Aorta (tissue), 5 donors: Measurements from ENCODE around the gene IRF8. TPM values are rescaled to one million over a fixed set of nuclear protein-coding genes. Genes with fewer than 3 reads are reported as not detected.
"Not testable (repeated sequence)": the region's sequence is repeated elsewhere in the genome, so short reads cannot be mapped to it uniquely, and the experiment has no call there.

Source experiments
- ATAC-seq: fragments of 200-7000 bp; cut with Tn5 transposase; one replicate; pipeline ENCODE4 v1.9.1; 2022; ENCODE audit warnings: moderate library complexity; ENCODE audit not compliant: low FRiP score
- DNase-seq, 2 donors: peaks; one replicate each; pipeline ENCODE4 v3.0.0-alpha.2; 2020
- H3K27ac ChIP-seq, 2 donors: one replicate each; pipeline ENCODE4 v1.5.1; 2013; ENCODE audit warnings: low read length in 2 of 2, mild to moderate bottlenecking in 2 of 2, moderate library complexity in 2 of 2, control low read depth in 1 of 2, inconsistent platforms in 1 of 2, low read depth in 1 of 2
- H3K27me3 ChIP-seq, 2 donors: one replicate each; pipeline ENCODE4 v1.6.1; 2013; ENCODE audit warnings: control low read depth in 1 of 2, low read length in 1 of 2, mild to moderate bottlenecking in 1 of 2, moderate library complexity in 1 of 2; ENCODE audit not compliant: insufficient read depth in 2 of 2, control insufficient read depth in 1 of 2
- H3K36me3 ChIP-seq, 2 donors: one replicate each; pipeline ENCODE4 v1.6.1; 2013; ENCODE audit warnings: control low read depth in 1 of 2, low read length in 1 of 2, mild to moderate bottlenecking in 1 of 2; ENCODE audit not compliant: insufficient read depth in 2 of 2, control insufficient read depth in 1 of 2
- H3K4me1 ChIP-seq, 2 donors: one replicate each; pipeline ENCODE4 v1.6.1; 2013; ENCODE audit warnings: low read length in 2 of 2, control low read depth in 1 of 2, mild to moderate bottlenecking in 1 of 2, moderate library complexity in 1 of 2; ENCODE audit not compliant: insufficient read depth in 2 of 2, control insufficient read depth in 1 of 2
- H3K4me3 ChIP-seq, 2 donors: one replicate each; pipeline ENCODE4 v1.5.1; 2013; ENCODE audit warnings: low read length in 2 of 2, control low read depth in 1 of 2, mild to moderate bottlenecking in 1 of 2
- H3K9me3 ChIP-seq: one replicate; pipeline ENCODE4 v1.6.1; 2013; ENCODE audit warnings: mild to moderate bottlenecking, low read length; ENCODE audit not compliant: control insufficient read depth
- WGBS, 2 donors: extraction: QIAGEN DNeasy Blood & Tissue Kit; methylation state at CpG; one replicate each; pipeline ENCODE4 v1.1.7; 2013; 5-methylcytosine and 5-hydroxymethylcytosine counted together
- intact Hi-C, 2 donors: fragments of 100-400 bp; cut with DNase I; formaldehyde crosslinking; loops; one replicate each; pipeline versions ENCODE4 v1.14.2 to v1.15.0; 2022
- polyA plus RNA-seq, 2 donors: library from polyadenylated mRNA; stranded (reverse); fragments of 200-250 nt; gene quantifications; one replicate each; pipeline ENCODE4 v1.2.3, GENCODE V29; 2013
- total RNA-seq, 2 donors: library from RNA; stranded (reverse); fragmentation: NEBNext Ultra II Directional; extraction: Animal tissue kit (Norgen Biotek cat#: 25700); gene quantifications; one replicate each; pipeline ENCODE4 v1.2.1, GENCODE V29; 2021
- donor health status: healthy with polysubstance abuse.
- donor health status: Bipolar disorder and iron deficiency.
- donor health status: DM: no; HTN: no; CAD: no.
- donor health status: DM: no; HTN: no; CAD: no.
- donor health status: DM: yes; HTN: yes; CAD: no.

IRF8 gene
- total and polyA plus RNA-seq, 4 donors, result 3.7 to 25.2 (median 12.9) TPM

DNA sequence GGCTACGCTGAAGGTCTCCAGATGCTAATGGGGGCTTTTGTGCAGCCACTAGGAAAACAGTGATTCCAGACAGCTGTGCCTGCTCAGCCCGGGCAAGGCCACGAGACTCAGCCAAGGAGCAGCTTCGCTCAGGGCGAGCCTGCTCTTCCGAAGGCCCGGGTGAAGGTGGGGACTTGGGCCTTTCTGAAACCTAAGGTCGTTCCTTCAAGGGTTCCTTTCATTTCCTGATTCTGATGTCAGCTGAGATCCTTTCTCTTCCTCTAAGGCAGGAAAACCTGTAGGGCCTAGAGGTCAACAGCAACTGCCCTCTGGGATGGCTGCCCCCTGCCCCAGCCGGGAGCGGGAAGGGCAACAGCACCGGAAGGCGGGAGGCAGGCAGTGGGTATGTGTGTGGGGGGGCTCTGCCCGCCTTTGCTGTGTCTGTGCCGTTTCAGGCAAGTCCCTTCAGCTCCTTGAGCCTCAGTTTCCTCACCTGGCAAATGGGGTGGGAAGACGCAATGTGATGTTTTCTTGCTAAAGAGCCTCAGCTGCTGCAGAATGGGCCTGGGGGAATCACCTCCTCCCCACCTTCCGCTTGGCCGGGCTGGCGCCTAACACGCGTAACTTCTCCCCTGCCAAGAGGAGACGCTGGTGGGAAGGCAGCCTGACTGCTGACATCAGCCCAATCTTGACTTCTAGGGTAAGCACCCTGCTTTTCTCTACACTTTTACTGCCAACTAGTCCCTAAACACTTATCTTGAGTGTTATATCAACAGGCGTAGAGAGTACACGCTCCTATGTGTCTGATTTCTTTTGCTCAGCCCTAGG, 32.8 kb downstream of the IRF8 start:
- Histone ChIP-seq H3K36me3 (no peaks in the 10 kb centered on the region), H3K9me3 (no peaks in the 10 kb centered on the region), H3K4me3 (no peak overlapping the region), H3K4me1 (no peaks in the 10 kb centered on the region), H3K27ac (no peak overlapping the region), H3K27me3 (no peaks in the 10 kb centered on the region)
- intact Hi-C loops, result no loop called here
- WGBS, 2 donors, result 76% methylated on average over 23 of the region's 23 CpGs
- ATAC-seq (no peak), DNase-seq (no peak)

DNA sequence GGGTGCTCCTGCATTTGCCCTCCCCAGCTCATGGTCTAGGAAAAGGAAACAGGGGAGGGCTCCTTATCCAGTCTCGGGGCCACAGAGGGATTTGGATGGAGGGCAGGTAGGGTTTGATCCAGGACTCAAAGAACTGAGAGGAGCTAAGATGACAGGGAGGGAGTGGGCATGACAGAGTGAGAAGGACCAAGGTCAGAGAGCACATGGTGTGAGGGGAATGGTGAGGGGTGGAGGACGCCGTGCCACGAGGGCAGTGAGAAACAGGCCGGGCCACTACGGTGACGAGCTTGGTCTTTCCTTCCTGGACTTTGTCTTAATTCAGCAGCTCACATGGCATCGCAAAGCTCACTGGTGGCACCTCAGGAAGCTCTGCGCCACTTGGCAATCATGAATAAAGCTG, 35.2 kb downstream of the IRF8 start:
- H3K27ac ChIP-seq, result no peak overlapping the region
- H3K9me3 ChIP-seq, result peaks cover 2% of the 10 kb centered on the region
- no peaks in the 10 kb centered on the region for H3K27me3 ChIP-seq
- no peak for ATAC-seq
- no peaks in the 10 kb centered on the region for H3K4me1 ChIP-seq
- intact Hi-C loops, result no loop called here
- DNase-seq, result no peak
- H3K36me3 ChIP-seq, result no peaks in the 10 kb centered on the region
- 83 to 85% methylated on average over 9 of the region's 9 CpGs for WGBS, 2 donors
- H3K4me3 ChIP-seq, result no peak overlapping the region

DNA sequence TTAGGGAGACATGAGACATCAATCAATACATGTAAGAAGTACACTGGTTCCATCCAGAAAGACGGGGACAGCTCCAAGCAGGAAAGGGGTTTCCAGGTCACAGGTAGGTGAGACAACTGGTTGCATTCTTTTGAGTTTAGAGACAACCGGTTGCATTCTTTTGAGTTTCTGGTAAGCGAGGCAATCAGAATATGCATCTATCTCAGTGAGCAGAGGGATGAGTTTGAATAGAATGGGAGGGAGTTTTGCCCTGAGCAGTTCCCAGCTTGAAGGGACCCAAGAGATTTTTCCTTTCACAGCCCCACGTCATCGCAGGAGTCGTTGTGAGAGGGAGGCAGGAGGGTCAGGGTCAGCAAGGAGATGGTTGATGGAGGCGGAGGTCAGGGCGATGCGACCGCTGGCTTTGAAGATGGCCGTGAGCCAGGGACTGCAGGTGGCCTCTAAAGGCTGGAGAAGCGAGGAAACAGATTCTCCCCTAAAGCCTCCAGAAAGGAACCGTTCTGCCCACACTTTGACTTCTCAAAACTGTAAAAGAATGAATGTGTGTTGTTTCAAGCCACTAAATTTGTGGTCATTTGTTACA, 36.5 kb downstream of the IRF8 start:
- Histone ChIP-seq H3K4me1 (no peaks in the 10 kb centered on the region), H3K9me3 (peaks cover 2% of the 10 kb centered on the region), H3K27me3 (no peaks in the 10 kb centered on the region), H3K4me3 (no peak overlapping the region), H3K27ac (no peak overlapping the region), H3K36me3 (no peaks in the 10 kb centered on the region)
- intact Hi-C loops, result no loop called here
- ATAC-seq, result no peak
- DNase-seq, result no peak
- WGBS, 2 donors, result 44 to 60% methylated on average over 13 of the region's 13 CpGs

DNA sequence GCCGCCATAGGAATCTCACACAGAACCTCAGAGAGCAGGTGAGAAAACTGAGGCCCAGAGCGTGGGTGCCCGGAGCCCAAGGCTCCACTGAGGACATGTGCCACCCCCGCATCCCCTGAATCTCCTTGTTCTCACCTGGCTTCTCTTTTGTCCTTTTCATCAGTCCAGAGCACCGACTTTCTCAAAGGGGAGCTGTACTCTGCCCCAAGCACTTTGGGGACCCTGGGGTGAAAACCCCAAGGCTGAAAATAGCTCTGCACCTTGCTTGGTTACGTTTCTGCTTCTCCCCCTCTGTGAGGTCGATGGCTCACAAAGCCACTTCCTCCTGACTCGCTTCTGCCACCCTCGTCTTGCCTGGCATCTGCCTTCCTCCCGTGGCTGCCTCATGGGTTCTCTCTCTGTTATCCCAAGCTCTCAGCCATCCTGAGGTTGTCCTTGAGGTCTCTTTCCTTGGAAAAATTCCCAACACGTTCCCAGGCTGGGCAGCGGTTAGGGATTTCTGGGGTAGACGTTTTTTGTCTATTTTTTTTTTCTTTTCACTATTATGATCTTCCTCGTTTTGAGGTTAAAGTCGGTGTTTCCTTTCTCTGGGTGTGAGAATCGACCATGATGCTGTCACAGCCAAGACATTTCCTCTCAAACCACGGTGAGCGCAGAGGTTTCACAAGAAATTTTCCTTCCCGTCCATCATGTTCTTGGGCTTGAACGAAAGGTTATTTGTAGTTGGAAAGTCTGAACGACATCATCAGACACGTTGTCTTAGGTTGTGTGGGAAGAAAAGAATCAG, 37.2 kb downstream of the IRF8 start:
- DNase-seq (peak in 1 of 2 donors; percentile 71), ATAC-seq (no peak)
- WGBS, 2 donors, result 40 to 45% methylated on average over 22 of the region's 22 CpGs
- Histone ChIP-seq H3K4me3 (no peak overlapping the region), H3K9me3 (peaks cover 2% of the 10 kb centered on the region), H3K27me3 (no peaks in the 10 kb centered on the region), H3K27ac (no peak overlapping the region), H3K4me1 (no peaks in the 10 kb centered on the region), H3K36me3 (no peaks in the 10 kb centered on the region)
- intact Hi-C loops, result no loop called here

DNA sequence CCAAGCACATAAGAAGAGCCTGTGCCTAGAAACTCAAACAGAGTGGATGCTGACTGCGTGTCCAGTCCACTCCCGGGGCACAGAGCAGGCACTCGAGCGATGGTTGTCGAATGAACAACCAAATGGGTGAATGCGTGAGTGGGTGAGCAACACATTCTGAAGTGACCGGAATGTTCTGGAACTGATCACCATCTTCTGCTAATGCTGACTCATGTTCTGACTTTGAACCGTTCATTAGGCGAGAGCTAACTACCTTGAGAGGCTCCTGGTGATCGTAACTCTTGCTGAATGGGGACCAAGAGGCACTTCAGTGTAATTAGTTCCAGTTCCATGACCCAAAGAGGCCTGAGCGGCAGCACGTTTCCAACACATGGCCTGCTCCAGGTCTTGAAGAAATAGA, 37.9 kb downstream of the IRF8 start:
- Histone ChIP-seq H3K9me3 (peaks cover 2% of the 10 kb centered on the region), H3K27ac (no peak overlapping the region), H3K4me1 (no peaks in the 10 kb centered on the region), H3K4me3 (no peak overlapping the region), H3K36me3 (no peaks in the 10 kb centered on the region), H3K27me3 (no peaks in the 10 kb centered on the region)
- intact Hi-C loops, result no loop called here
- ATAC-seq (no peak), DNase-seq (no peak)
- WGBS, 2 donors, result 68 to 74% methylated on average over 12 of the region's 12 CpGs

DNA sequence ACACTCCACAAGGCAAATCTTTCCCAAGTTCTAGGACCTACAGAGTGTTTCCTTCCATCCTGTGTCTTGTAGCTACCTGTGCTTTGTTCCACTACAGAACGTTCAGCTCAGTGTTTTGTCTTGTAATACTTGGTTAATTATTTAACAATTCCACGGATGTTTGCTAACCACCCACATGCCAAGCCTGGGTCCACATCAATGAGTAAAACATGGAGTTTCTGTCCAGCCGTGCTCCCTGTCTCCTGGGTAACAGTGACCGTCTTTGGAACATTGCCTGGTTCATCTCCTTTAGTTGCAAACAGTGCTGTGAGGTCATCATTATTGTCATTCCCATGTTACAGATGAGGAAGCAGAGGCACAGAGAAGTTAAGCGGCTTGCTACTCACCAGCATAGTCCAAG, 41.3 kb downstream of the IRF8 start:
- Histone ChIP-seq H3K27me3 (no peaks in the 10 kb centered on the region), H3K4me3 (no peak overlapping the region), H3K4me1 (no peaks in the 10 kb centered on the region), H3K27ac (no peak overlapping the region), H3K9me3 (peaks cover 2% of the 10 kb centered on the region), H3K36me3 (no peaks in the 10 kb centered on the region)
- ATAC-seq (no peak), DNase-seq (no peak)
- intact Hi-C loops, result no loop called here
- WGBS, 2 donors, result 77 to 81% methylated on average over 5 of the region's 5 CpGs

DNA sequence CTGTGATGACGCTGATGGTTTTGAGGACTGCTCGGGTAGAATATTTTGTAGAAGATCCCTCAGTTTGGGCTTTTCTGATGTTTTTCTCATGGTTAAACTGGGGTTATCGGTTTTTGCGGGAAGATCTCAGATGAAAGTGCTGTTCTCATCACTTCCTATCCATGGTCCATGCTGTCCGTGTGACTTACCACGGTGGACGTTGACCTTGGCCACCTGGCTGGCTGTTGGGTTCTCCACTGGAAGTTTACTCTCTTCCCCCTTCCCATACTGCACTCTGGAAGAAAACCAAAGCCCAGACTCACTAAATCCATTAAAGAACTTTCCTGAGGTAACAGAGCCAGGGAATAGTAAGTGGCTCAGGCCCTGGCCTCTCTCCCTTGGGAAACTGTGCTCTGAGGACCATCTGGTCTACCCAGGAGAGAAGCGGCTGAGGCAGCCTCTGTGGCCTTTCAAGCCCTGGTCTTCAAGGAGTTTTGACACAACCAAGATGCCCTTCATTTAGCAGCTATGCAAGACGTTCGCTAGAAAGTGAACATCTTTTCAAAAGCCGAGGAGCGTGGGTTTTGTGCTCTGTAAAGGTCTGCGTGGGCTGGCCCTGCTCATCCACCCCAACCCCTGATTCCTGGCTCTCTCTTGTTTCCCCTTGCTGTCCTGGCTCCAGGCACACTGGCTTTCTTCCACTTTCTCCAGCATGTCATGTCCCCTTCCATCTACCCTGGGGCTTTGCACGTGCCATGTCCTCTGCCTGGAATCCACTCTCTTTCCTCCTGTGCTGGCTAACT, 43.1 kb downstream of the IRF8 start:
- no peaks in the 10 kb centered on the region for H3K4me1 ChIP-seq
- H3K27me3 ChIP-seq, result no peaks in the 10 kb centered on the region
- ATAC-seq, result no peak
- H3K27ac ChIP-seq, result no peak overlapping the region
- no peaks in the 10 kb centered on the region for H3K36me3 ChIP-seq
- H3K4me3 ChIP-seq, result no peak overlapping the region
- DNase-seq, result no peak
- peaks cover 2% of the 10 kb centered on the region for H3K9me3 ChIP-seq
- intact Hi-C loops, result no loop called here
- 67 to 71% methylated on average over 14 of the region's 14 CpGs for WGBS, 2 donors

DNA sequence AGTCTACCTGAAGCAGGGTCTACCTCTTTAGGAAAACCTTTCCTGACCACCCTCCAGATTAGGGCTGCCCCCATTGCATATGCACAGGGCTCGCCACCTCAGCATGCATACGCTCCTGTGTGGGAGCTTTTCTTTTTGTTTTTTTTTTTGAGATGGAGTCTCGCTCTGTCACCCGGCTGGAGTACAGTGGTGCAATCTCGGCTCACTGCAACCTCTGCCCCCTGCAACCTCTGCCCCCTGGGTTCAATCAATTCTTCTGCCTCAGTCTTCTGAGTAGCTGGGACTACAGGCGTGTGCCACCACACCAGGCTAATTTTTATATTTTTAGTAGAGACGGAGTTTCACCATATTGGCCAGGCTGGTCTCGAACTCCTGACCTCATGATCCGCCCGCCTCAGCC, 43.7 kb downstream of the IRF8 start:
- ATAC-seq, H3K27ac ChIP-seq, H3K36me3 ChIP-seq, H3K4me3 ChIP-seq, H3K27me3 ChIP-seq, H3K9me3 ChIP-seq, H3K4me1 ChIP-seq, DNase-seq, intact Hi-C loops: not testable (repeated sequence)
- WGBS, 2 donors, result 82 to 85% methylated on average over 10 of the region's 10 CpGs
